K562 (cell line): Measurements from ENCODE around the gene OXSM. TPM values are rescaled to one million over a fixed set of nuclear protein-coding genes. Genes with fewer than 3 reads are reported as not detected.

Experiments used
- CBX3 ChIP-seq, 2 experiments: IDR thresholded peaks; 1 replicate in 1 of 2; 2 replicates in 1 of 2; pipeline ENCODE4 v1.6.1; 2012; ENCODE audit warnings: inconsistent platforms in 2 of 2, low read length in 2 of 2, borderline replicate concordance in 1 of 2, control low read depth in 1 of 2
- HMGN3 ChIP-seq: IDR thresholded peaks from 2 replicates; pipeline ENCODE4 v1.6.1; 2011; ENCODE audit warnings: borderline replicate concordance, low read depth, mild to moderate bottlenecking, mixed read lengths, low read length; ENCODE audit not compliant: insufficient read length; ENCODE audit errors: extremely low read depth
- MCM5 ChIP-seq: fragments of 450-650 bp; IDR thresholded peaks from 2 replicates; pipeline ENCODE4 v1.6.1; 2016; ENCODE audit warnings: low read depth
- PCBP2 ChIP-seq: fragments of 200-400 bp; formaldehyde crosslinking; IDR thresholded peaks from 2 replicates; pipeline ENCODE4 v1.6.1; 2018; ENCODE audit warnings: low read length, low read depth, mild to moderate bottlenecking, moderate library complexity; ENCODE audit not compliant: poor library complexity, severe bottlenecking
- RCOR1 ChIP-seq, 2 experiments: IDR thresholded peaks; 2 replicates each; pipeline ENCODE4 v1.6.1; 2012; ENCODE audit warnings: low read depth in 2 of 2, low read length in 2 of 2, borderline replicate concordance in 1 of 2, improper control_type of control experiment in 1 of 2
- ZFP1 ChIP-seq: fragments of 450-650 bp; formaldehyde crosslinking; IDR thresholded peaks from 2 replicates; pipeline ENCODE4 v1.4.0; 2020; ENCODE audit warnings: mild to moderate bottlenecking, mixed read lengths
- ZFX ChIP-seq: sonication (generic); formaldehyde crosslinking; IDR thresholded peaks from 2 replicates; pipeline ENCODE4 v1.8.0; 2022; ENCODE audit warnings: mild to moderate bottlenecking, missing genetic modification reagents, moderate library complexity
- ZNF561 ChIP-seq: fragments of 450-650 bp; formaldehyde crosslinking; conservative IDR thresholded peaks from 2 replicates; pipeline ENCODE4 v1.4.0; 2020; ENCODE audit warnings: mild to moderate bottlenecking, moderate library complexity
- ZNF586 ChIP-seq: fragments of 450-650 bp; formaldehyde crosslinking; conservative IDR thresholded peaks from 2 replicates; pipeline ENCODE4 v1.4.0; 2020; ENCODE audit warnings: mild to moderate bottlenecking, moderate library complexity
- polyA plus RNA-seq, 8 experiments: library from polyadenylated mRNA; depleted of rRNA in 4 of 8; stranded (reverse) in 5 of 8; unstranded in 3 of 8; fragments of >200 nt; fragmentation: Nextera tagmentation in 2 of 8; fragmentation: Illumina TruSeq in 1 of 8; extraction: Ambion mirVana in 2 of 8; extraction: Trizol in 1 of 8; gene quantifications; 2 replicates each; pipeline versions ENCODE4 v1.2.1 to v1.2.3, GENCODE V29; 2011 to 2014; ENCODE audit warnings: inconsistent platforms in 1 of 8, missing spikeins in 1 of 8
- total RNA-seq, 7 experiments: library from RNA; depleted of rRNA in 6 of 7; stranded (reverse); fragments of >200 nt in 6 of 7; fragmentation: Illumina TruSeq in 2 of 7; extraction: Trizol in 2 of 7; gene quantifications; 2 replicates each; pipeline versions ENCODE4 v1.2.1 to v1.2.3, GENCODE V29; 2011 to 2021; ENCODE audit warnings: low replicate concordance in 1 of 7
- TF ChIP-seq, protein P1 (sequence below), 2 experiments: fragments of 450-650 bp in 1 of 2; sonication (generic) in 1 of 2; formaldehyde crosslinking in 1 of 2; IDR thresholded peaks; 2 replicates each; pipeline versions ENCODE4 v1.7.1 to v1.9.0; 2016 to 2022; ENCODE audit warnings: inconsistent platforms in 1 of 2, mild to moderate bottlenecking in 1 of 2, missing genetic modification reagents in 1 of 2
- TF ChIP-seq, protein P2 (sequence below): fragments of 250-450 bp; sonication (Bioruptor Pico); IDR thresholded peaks from 2 replicates; pipeline ENCODE4 v1.4.0; 2020; ENCODE audit warnings: mild to moderate bottlenecking, moderate library complexity, borderline replicate concordance
- TF ChIP-seq, protein P3 (sequence below), 2 experiments: fragments of 450-650 bp in 1 of 2; sonication (generic) in 1 of 2; formaldehyde crosslinking; conservative IDR thresholded peaks; 2 replicates each; pipeline versions ENCODE4 v1.4.0 to v1.8.1; 2020 to 2022; ENCODE audit warnings: mild to moderate bottlenecking in 1 of 2, missing genetic modification reagents in 1 of 2

The OXSM gene
- total and polyA plus RNA-seq, 9 of the 15 experiments (the other 6 are each of a cell fraction or from before 2014, with no cell fraction given): 24.0 to 107 (median 34.0) TPM

- no peak for TF ChIP-seq MCM5
- TF ChIP-seq CBX3 (IDR thresholded peaks at IDR 0.05; ENCODE audit: borderline replicate concordance in 1 of 2, low read length in 2 of 2): peak in 1 of 2 experiments; percentile 48; a peak in 1 of 3 replicates
- no peak for TF ChIP-seq PCBP2
- peak; percentile 76 for TF ChIP-seq HMGN3
- TF ChIP-seq, protein P1, sequence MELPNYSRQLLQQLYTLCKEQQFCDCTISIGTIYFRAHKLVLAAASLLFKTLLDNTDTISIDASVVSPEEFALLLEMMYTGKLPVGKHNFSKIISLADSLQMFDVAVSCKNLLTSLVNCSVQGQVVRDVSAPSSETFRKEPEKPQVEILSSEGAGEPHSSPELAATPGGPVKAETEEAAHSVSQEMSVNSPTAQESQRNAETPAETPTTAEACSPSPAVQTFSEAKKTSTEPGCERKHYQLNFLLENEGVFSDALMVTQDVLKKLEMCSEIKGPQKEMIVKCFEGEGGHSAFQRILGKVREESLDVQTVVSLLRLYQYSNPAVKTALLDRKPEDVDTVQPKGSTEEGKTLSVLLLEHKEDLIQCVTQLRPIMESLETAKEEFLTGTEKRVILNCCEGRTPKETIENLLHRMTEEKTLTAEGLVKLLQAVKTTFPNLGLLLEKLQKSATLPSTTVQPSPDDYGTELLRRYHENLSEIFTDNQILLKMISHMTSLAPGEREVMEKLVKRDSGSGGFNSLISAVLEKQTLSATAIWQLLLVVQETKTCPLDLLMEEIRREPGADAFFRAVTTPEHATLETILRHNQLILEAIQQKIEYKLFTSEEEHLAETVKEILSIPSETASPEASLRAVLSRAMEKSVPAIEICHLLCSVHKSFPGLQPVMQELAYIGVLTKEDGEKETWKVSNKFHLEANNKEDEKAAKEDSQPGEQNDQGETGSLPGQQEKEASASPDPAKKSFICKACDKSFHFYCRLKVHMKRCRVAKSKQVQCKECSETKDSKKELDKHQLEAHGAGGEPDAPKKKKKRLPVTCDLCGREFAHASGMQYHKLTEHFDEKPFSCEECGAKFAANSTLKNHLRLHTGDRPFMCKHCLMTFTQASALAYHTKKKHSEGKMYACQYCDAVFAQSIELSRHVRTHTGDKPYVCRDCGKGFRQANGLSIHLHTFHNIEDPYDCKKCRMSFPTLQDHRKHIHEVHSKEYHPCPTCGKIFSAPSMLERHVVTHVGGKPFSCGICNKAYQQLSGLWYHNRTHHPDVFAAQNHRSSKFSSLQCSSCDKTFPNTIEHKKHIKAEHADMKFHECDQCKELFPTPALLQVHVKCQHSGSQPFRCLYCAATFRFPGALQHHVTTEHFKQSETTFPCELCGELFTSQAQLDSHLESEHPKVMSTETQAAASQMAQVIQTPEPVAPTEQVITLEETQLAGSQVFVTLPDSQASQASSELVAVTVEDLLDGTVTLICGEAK (IDR thresholded peaks at IDR 0.05): peak; percentile 58; the same call in 1 of the 2 replicates
- TF ChIP-seq, protein P1 (CRISPR knock-in tag; IDR thresholded peaks at IDR 0.05): no peak
- TF ChIP-seq, protein P2, sequence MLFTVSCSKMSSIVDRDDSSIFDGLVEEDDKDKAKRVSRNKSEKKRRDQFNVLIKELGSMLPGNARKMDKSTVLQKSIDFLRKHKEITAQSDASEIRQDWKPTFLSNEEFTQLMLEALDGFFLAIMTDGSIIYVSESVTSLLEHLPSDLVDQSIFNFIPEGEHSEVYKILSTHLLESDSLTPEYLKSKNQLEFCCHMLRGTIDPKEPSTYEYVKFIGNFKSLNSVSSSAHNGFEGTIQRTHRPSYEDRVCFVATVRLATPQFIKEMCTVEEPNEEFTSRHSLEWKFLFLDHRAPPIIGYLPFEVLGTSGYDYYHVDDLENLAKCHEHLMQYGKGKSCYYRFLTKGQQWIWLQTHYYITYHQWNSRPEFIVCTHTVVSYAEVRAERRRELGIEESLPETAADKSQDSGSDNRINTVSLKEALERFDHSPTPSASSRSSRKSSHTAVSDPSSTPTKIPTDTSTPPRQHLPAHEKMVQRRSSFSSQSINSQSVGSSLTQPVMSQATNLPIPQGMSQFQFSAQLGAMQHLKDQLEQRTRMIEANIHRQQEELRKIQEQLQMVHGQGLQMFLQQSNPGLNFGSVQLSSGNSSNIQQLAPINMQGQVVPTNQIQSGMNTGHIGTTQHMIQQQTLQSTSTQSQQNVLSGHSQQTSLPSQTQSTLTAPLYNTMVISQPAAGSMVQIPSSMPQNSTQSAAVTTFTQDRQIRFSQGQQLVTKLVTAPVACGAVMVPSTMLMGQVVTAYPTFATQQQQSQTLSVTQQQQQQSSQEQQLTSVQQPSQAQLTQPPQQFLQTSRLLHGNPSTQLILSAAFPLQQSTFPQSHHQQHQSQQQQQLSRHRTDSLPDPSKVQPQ (CRISPR knock-in tag): no peak
- TF ChIP-seq ZFX (CRISPR knock-in tag): peak; percentile 38; the same call in 1 of the 2 replicates
- no peak for TF ChIP-seq ZNF586 (CRISPR knock-in tag)
- peak; percentile 60; the same call in 1 of the 2 replicates for TF ChIP-seq ZFP1 (CRISPR knock-in tag)
- TF ChIP-seq, protein P3, sequence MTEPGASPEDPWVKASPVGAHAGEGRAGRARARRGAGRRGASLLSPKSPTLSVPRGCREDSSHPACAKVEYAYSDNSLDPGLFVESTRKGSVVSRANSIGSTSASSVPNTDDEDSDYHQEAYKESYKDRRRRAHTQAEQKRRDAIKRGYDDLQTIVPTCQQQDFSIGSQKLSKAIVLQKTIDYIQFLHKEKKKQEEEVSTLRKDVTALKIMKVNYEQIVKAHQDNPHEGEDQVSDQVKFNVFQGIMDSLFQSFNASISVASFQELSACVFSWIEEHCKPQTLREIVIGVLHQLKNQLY (CRISPR knock-in tag; conservative IDR thresholded peaks at IDR 0.05): 0 out of 4 replicates have a peak, but pooled peaks of 1 of the 2 experiments have one; percentile 13
- peak in 1 of 2 experiments; percentile 53; a peak in 1 of 4 replicates for TF ChIP-seq RCOR1 (IDR thresholded peaks at IDR 0.05; ENCODE audit: borderline replicate concordance in 1 of 2, low read depth in 2 of 2, low read length in 2 of 2)
- no peak for TF ChIP-seq ZNF561 (CRISPR knock-in tag)
These were observed at the start of gene OXSM (continued) for GRCh38 chr3:25789596-25790556.
